GM21381 (cell line): ENCODE data around the gene PTPA.

Experiments
- ATAC-seq: cut with Tn5 transposase; IDR thresholded peaks from one replicate; pipeline ENCODE4 v1.9.1; 2021; ENCODE audit warnings: mild to moderate bottlenecking, moderate library complexity; ENCODE audit not compliant: unreplicated experiment

PTPA gene

GRCh38 chr9:129136446-129137035 is 25.3 kb downstream of the PTPA start:
- ATAC-seq: no peak

- no peak for ATAC-seq
Observed at GRCh38 chr9:129137292-129138143, 26.3 kb downstream of the PTPA start.

- no peak for ATAC-seq
Observed at GRCh38 chr9:129138144-129138462, 26.9 kb downstream of the PTPA start.

GRCh38 chr9:129138476-129139232 is 27.4 kb downstream of the PTPA start:
- ATAC-seq: no peak

GRCh38 chr9:129139233-129139992 is 28.2 kb downstream of the PTPA start:
- peak; percentile 32 for ATAC-seq

- ATAC-seq: peak; percentile 58
Observed at GRCh38 chr9:129139993-129140396, 28.8 kb downstream of the PTPA start.

- peak; percentile 18 for ATAC-seq
Observed at GRCh38 chr9:129140397-129141065, 29.3 kb downstream of the PTPA start.

- ATAC-seq: no peak
Observed at GRCh38 chr9:129141066-129142041, 30.1 kb downstream of the PTPA start.

GRCh38 chr9:129142138-129142935 is 31.1 kb downstream of the PTPA start:
- no peak for ATAC-seq

GRCh38 chr9:129143031-129143927 is 32.1 kb downstream of the PTPA start:
- no peak for ATAC-seq

- ATAC-seq: no peak
Observed at GRCh38 chr9:129145316-129145715, 34.1 kb downstream of the PTPA start.

- no peak for ATAC-seq
Observed at GRCh38 chr9:129145841-129146292, 34.7 kb downstream of the PTPA start.

GRCh38 chr9:129146441-129146941 is 35.3 kb downstream of the PTPA start:
- ATAC-seq: no peak

- no peak for ATAC-seq
Observed at GRCh38 chr9:129148463-129149204, 37.4 kb downstream of the PTPA start.

- ATAC-seq: no peak
Observed at GRCh38 chr9:129149442-129149841, 38.2 kb downstream of the PTPA start.

- ATAC-seq: no peak
Observed at GRCh38 chr9:129150122-129150521, 38.9 kb downstream of the PTPA start.
